ENCODE data around the gene MICAL3. TPM values are rescaled to one million over a fixed set of nuclear protein-coding genes. Genes with fewer than 3 reads are reported as not detected.

The MICAL3 gene
- polyA plus RNA-seq, 3 donors = 0.23 to 0.84 TPM; not detected in 1

DNA sequence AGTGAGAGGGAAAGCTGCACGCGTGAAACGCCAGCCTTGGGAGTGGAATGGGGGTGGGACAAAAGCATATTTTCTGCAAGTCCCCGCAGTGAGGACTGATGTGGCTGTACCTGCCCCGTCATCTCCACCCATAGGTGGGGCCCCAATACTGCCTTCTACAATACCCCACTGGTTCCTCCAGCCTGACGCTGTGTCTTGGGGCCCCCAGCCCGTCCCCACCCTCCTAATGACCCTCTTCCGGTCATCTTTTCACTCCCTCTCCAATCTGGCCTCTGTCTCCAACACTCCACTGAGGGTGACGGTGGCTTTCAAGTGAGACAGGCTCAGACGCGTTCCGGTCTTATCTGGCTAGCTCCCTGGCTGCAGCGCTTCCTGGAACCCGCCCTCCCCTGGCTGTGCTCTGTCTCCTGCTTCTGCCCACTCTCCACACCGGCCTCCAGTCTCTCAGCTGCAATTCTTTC, 104.2 kb downstream of the MICAL3 start:
- H3K27ac ChIP-seq (ENCODE audit: low read depth in 1 of 2, low read length in 2 of 2) = no peak overlapping the region
- H3K4me1 ChIP-seq (ENCODE audit: control insufficient read depth in 1 of 2, insufficient read depth in 2 of 2, low read length in 2 of 2) = no peaks in the 10 kb centered on the region
- H3K27ac Mint-ChIP-seq = no peak overlapping the region
- H3K79me2 ChIP-seq (ENCODE audit: insufficient read depth, low read length) = no peaks in the 10 kb centered on the region
- peaks cover 0 to 5% (median 0%) of the 10 kb centered on the region in 3 donors for H3K27me3 Mint-ChIP-seq (ENCODE audit: low read depth in 3 of 3)
- H3K36me3 ChIP-seq (replicated peaks in 1 of 2; ENCODE audit: control insufficient read depth in 1 of 2, insufficient read depth in 2 of 2, low read length in 2 of 2) = no peaks in the 10 kb centered on the region
- intact Hi-C loops (cut with micrococcal nuclease) = no loop called here
- no peak overlapping the region for H2AFZ ChIP-seq (ENCODE audit: insufficient read depth, low read depth, low read length, poor library complexity, severe bottlenecking)
- H3K4me3 Mint-ChIP-seq = no peak overlapping the region
- H3K9me3 ChIP-seq (replicated peaks in 1 of 2; ENCODE audit: control insufficient read depth in 1 of 2, insufficient read depth in 1 of 2, low read length in 2 of 2) = no peaks in the 10 kb centered on the region
- H3K4me1 Mint-ChIP-seq = peaks cover 8% of the 10 kb centered on the region
- 26% methylated on average over 11 of the region's 15 CpGs for WGBS (ENCODE audit: insufficient coverage)
- no peak overlapping the region for H3K4me3 ChIP-seq (replicated peaks in 1 of 3; ENCODE audit: low read depth in 2 of 3, low read length in 3 of 3)
- no peaks in the 10 kb centered on the region for H3K36me3 Mint-ChIP-seq
- TF ChIP-seq, protein P1, sequence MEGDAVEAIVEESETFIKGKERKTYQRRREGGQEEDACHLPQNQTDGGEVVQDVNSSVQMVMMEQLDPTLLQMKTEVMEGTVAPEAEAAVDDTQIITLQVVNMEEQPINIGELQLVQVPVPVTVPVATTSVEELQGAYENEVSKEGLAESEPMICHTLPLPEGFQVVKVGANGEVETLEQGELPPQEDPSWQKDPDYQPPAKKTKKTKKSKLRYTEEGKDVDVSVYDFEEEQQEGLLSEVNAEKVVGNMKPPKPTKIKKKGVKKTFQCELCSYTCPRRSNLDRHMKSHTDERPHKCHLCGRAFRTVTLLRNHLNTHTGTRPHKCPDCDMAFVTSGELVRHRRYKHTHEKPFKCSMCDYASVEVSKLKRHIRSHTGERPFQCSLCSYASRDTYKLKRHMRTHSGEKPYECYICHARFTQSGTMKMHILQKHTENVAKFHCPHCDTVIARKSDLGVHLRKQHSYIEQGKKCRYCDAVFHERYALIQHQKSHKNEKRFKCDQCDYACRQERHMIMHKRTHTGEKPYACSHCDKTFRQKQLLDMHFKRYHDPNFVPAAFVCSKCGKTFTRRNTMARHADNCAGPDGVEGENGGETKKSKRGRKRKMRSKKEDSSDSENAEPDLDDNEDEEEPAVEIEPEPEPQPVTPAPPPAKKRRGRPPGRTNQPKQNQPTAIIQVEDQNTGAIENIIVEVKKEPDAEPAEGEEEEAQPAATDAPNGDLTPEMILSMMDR (IDR thresholded peaks at IDR 0.05) = no peak
- H3K9me3 Mint-ChIP-seq = peaks cover 0 to 4% (median 0%) of the 10 kb centered on the region in 7 donors
- no peak overlapping the region for H3K9ac ChIP-seq (ENCODE audit: insufficient read depth, low read length, poor library complexity, severe bottlenecking)
- DNase-seq = no peak
- no peak overlapping the region for H3K4me2 ChIP-seq (replicated peaks; ENCODE audit: extremely low read depth, low read length, poor library complexity, severe bottlenecking)
- no peaks in the 10 kb centered on the region for H3K27me3 ChIP-seq (ENCODE audit: control insufficient read depth in 2 of 2, insufficient read depth in 2 of 2, low read length in 2 of 2)
- no peaks in the 10 kb centered on the region for H4K20me1 ChIP-seq (ENCODE audit: insufficient read depth, low read length)

DNA sequence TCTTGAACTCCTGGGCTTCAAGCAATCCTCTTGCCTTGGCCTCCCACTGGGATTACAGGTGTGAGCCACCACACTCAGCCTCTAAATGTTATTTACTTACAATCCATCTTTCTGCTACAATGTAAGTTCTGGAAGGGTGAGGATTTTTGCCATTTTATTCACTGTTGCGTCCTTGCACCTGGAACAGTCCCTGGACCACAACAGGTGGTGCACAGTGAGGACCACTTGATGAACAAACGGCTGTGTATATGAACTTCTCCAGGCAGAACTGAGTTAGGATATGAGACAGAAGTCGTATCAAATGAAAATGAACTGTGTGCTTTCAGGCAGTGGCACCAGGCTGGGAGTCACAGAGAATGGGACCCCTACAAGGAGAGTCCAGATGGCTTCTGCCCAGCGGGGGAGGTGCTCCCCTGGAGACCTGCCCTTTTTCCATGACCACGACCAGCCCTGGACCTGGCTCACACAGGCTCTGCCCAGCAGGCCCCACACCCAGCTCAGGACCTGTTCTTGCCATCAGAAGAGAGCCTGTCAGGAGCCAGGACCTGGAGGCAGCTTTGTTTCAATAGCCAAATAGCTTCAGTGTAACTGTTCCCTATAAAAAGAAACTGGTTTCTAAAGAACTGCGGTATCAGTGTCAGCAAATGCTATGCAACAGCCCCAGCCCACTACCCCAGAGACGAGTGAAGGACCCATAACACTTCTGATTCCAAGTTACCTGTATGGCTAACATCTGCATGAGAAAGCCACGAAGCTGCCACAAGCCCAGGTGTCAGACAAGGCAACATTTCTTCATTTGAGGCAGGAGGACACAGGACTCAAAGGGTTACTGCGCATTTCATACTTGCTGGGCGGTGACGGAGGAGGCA, 104.9 kb downstream of the MICAL3 start:
- TF ChIP-seq, protein P1 (IDR thresholded peaks at IDR 0.05) = no peak
- WGBS (ENCODE audit: insufficient coverage) = 92% methylated on average over 10 of the region's 11 CpGs
- H3K9me3 Mint-ChIP-seq = peaks cover 0 to 4% (median 0%) of the 10 kb centered on the region in 7 donors
- Histone ChIP-seq H3K4me1 (ENCODE audit: control insufficient read depth in 1 of 2, insufficient read depth in 2 of 2, low read length in 2 of 2) (no peaks in the 10 kb centered on the region), H3K27ac (ENCODE audit: low read depth in 1 of 2, low read length in 2 of 2) (no peak overlapping the region), H3K36me3 (replicated peaks in 1 of 2; ENCODE audit: control insufficient read depth in 1 of 2, insufficient read depth in 2 of 2, low read length in 2 of 2) (no peaks in the 10 kb centered on the region), H3K27me3 (ENCODE audit: control insufficient read depth in 2 of 2, insufficient read depth in 2 of 2, low read length in 2 of 2) (no peaks in the 10 kb centered on the region), H3K4me3 (replicated peaks in 1 of 3; ENCODE audit: low read depth in 2 of 3, low read length in 3 of 3) (no peak overlapping the region), H3K9me3 (replicated peaks in 1 of 2; ENCODE audit: control insufficient read depth in 1 of 2, insufficient read depth in 1 of 2, low read length in 2 of 2) (no peaks in the 10 kb centered on the region), H4K20me1 (ENCODE audit: insufficient read depth, low read length) (no peaks in the 10 kb centered on the region), H3K4me2 (replicated peaks; ENCODE audit: extremely low read depth, low read length, poor library complexity, severe bottlenecking) (no peak overlapping the region), H3K79me2 (ENCODE audit: insufficient read depth, low read length) (no peaks in the 10 kb centered on the region), H2AFZ (ENCODE audit: insufficient read depth, low read depth, low read length, poor library complexity, severe bottlenecking) (no peak overlapping the region), H3K9ac (ENCODE audit: insufficient read depth, low read length, poor library complexity, severe bottlenecking) (no peak overlapping the region)
- peaks cover 8% of the 10 kb centered on the region for H3K4me1 Mint-ChIP-seq
- no peaks in the 10 kb centered on the region for H3K36me3 Mint-ChIP-seq
- no peak for DNase-seq
- intact Hi-C loops (cut with micrococcal nuclease) = no loop called here
- H3K27me3 Mint-ChIP-seq (ENCODE audit: low read depth in 3 of 3) = peaks cover 0 to 5% (median 0%) of the 10 kb centered on the region in 3 donors
- H3K27ac Mint-ChIP-seq = no peak overlapping the region
- H3K4me3 Mint-ChIP-seq = no peak overlapping the region

Data from CD14-positive monocyte (primary cell).